Mucosa of descending colon (tissue), 3 donors: ENCODE results near the gene GPR176. TPM values are rescaled to one million over a fixed set of nuclear protein-coding genes. Genes with fewer than 3 reads are reported as not detected.
A peak's percentile ranks its signal among the peaks of the same experiment; 100 is the strongest.

Experiments used
- ATAC-seq: fragments of 200-7000 bp; cut with Tn5 transposase; one replicate; pipeline ENCODE4 v1.9.1; 2020; ENCODE audit warnings: mild to moderate bottlenecking, moderate library complexity
- DNase-seq, 3 donors: peaks; one replicate each; pipeline ENCODE4 v3.0.0-alpha.2; 2020
- H3K36me3 ChIP-seq: fragments of 200-600 bp; one replicate; pipeline ENCODE4 v1.8.0; 2021; ENCODE audit warnings: low read depth, mild to moderate bottlenecking
- H3K4me1 ChIP-seq: fragments of 200-600 bp; one replicate; pipeline ENCODE4 v1.8.0; 2021; ENCODE audit warnings: low read depth, mild to moderate bottlenecking
- H3K4me3 ChIP-seq: fragments of 200-600 bp; one replicate; pipeline ENCODE4 v1.8.0; 2021; ENCODE audit warnings: mild to moderate bottlenecking
- H3K9me3 ChIP-seq: fragments of 200-600 bp; one replicate; pipeline ENCODE4 v1.8.0; 2021; ENCODE audit warnings: mild to moderate bottlenecking
- CTCF ChIP-seq: fragments of 200-600 bp; IDR thresholded peaks from one replicate; pipeline ENCODE4 v1.8.0; 2022; ENCODE audit warnings: antibody characterized with exemption, mild to moderate bottlenecking
- intact Hi-C, 2 donors: fragments of 100-400 bp; cut with DNase I in 1 of 2; cut with micrococcal nuclease in 1 of 2; formaldehyde crosslinking; loops; one replicate each; pipeline versions ENCODE4 v1.11.0 to v1.11.1; 2022; cut with DNase I, micrococcal nuclease
- total RNA-seq, 3 donors: library from RNA; stranded (reverse); fragmentation: NEBNext Ultra II Directional in 2 of 3; extraction: Animal tissue kit (Norgen Biotek cat#: 25700) in 2 of 3; gene quantifications; one replicate each; pipeline versions ENCODE4 v1.2.1 to v1.2.4, GENCODE V29; 2021 to 2023
- donor health status: DM: no; HTN: no; CAD: no; lungs with moderate emphysema.
- donor health status: DM: no; HTN: no; CAD: no.
- donor health status: DM: no; HTN: yes; CAD: no.

The GPR176 gene
- total RNA-seq, 3 donors from 2014 or later, result 0.32 to 4.9 (median 1.2) TPM

- no peaks in the 10 kb centered on the region for H3K36me3 ChIP-seq
- TF ChIP-seq CTCF, result no peak
- no peaks in the 10 kb centered on the region for H3K9me3 ChIP-seq
- ATAC-seq, result no peak
- no peak overlapping the region for H3K4me3 ChIP-seq
- intact Hi-C loops, result no loop called here
- peaks cover 7% of the 10 kb centered on the region for H3K4me1 ChIP-seq
- DNase-seq, result no peak
These were observed 60.4 kb downstream of the GPR176 start for GRCh38 chr15:39859636-39860035.

GRCh38 chr15:39857132-39857531 is 62.9 kb downstream of the GPR176 start:
- Histone ChIP-seq H3K9me3 (no peaks in the 10 kb centered on the region), H3K36me3 (no peaks in the 10 kb centered on the region), H3K4me1 (peaks cover 7% of the 10 kb centered on the region), H3K4me3 (no peak overlapping the region)
- intact Hi-C loops, result no loop called here
- no peak for TF ChIP-seq CTCF
- ATAC-seq (peak; percentile 74), DNase-seq (no peak)

GRCh38 chr15:39856357-39856756 is 63.7 kb downstream of the GPR176 start:
- DNase-seq (no peak), ATAC-seq (no peak)
- Histone ChIP-seq H3K4me1 (peaks cover 7% of the 10 kb centered on the region), H3K4me3 (no peak overlapping the region), H3K9me3 (no peaks in the 10 kb centered on the region), H3K36me3 (no peaks in the 10 kb centered on the region)
- no peak for TF ChIP-seq CTCF
- intact Hi-C loops, result no loop called here

DNA sequence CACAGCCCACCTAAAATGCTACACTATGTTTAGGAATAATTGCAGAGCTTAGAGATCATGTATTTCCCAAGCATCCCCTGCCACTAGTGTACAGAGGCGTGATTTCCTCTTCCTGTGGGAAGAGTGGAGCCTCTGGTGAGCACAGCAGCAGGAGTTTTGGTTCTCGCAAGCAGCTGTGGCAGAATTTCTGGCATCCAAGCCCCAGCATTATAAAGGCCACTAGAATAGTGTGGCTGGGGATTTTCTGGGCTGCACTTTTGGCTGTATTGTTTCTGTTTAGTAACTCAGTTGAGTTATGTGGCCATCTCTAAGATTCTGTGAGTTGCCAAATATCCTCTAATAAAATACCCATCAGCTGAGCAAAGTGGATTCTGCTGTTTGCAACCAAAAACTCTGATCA is 64.7 kb downstream of the GPR176 start:
- Histone ChIP-seq H3K4me3 (no peak overlapping the region), H3K4me1 (peaks cover 7% of the 10 kb centered on the region), H3K9me3 (no peaks in the 10 kb centered on the region), H3K36me3 (no peaks in the 10 kb centered on the region)
- no peak for TF ChIP-seq CTCF
- intact Hi-C loops, result no loop called here
- ATAC-seq (no peak), DNase-seq (no peak)

DNA sequence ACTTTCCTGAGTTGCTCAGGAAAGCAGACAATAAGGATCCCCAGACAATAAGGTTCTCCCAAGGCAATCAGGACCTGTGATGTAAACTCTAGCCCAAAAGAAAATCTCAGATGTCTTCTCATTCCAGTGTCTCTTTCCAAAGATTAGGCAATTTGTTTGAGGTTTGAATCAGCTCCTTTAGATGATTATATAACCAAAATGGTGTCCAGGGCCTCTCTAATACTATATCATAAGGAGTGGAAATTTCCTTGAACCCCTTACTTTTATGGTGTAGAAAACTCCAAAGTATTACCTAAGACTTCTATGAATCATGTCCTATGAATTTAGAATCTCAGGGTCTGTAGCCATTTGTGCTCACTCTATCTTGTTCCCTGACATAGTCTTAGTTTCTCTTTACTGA is 65.9 kb downstream of the GPR176 start:
- intact Hi-C loops, result no loop called here

More for the DNA sequence above, 65.9 kb downstream of the GPR176 start:
- no peaks in the 10 kb centered on the region for H3K36me3 ChIP-seq
- TF ChIP-seq CTCF, result no peak
- no peak overlapping the region for H3K4me3 ChIP-seq
- DNase-seq (no peak), ATAC-seq (no peak)
- H3K9me3 ChIP-seq, result no peaks in the 10 kb centered on the region
- H3K4me1 ChIP-seq, result peaks cover 7% of the 10 kb centered on the region
